GDM1 (cell line): ENCODE results near the gene FAM120C.

Experiments used
- DNase-seq: peaks from one replicate; lab custom pipeline; 2025; lab: John Stamatoyannopoulos, UW

The FAM120C gene

GRCh38 chrX:54029529-54030143 is 153.4 kb downstream of the FAM120C start:
- DNase-seq = no peak

- DNase-seq = no peak
Measured at GRCh38 chrX:54024350-54024749, 158.7 kb downstream of the FAM120C start.
